DMS114 treated with DMSO at 0.1 percent for 48 hours (cell line): ENCODE measurements around the gene GIMAP2.
"Not testable (repeated sequence)": the region's sequence is repeated elsewhere in the genome, so short reads cannot be mapped to it uniquely, and the experiment has no call there.

Source experiments
- DNase-seq: peaks from one replicate; lab custom pipeline; 2025; ENCODE audit not compliant: unreplicated experiment; lab: John Stamatoyannopoulos, UW

Gene GIMAP2

DNA sequence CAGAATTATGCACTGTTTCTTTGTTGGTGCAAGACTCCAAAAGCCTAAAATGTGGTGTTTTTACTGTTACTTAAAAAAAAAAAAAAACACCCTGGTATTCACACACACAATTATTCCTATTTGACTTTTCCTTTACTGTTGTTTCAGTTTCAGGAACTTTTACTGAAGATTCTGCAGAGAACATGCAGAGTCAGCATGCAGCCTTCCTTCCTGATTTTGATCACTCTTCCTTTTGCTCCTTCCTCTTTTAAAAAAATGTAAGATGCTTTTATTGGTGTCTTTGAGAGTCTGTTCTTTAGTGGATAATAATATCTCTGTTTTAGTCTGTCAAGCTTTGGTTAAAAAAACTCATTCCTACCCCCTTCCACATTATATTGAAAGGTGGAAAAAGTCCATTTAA, 9.2 kb upstream of the GIMAP2 start:
- DNase-seq = not testable (repeated sequence)

DNA sequence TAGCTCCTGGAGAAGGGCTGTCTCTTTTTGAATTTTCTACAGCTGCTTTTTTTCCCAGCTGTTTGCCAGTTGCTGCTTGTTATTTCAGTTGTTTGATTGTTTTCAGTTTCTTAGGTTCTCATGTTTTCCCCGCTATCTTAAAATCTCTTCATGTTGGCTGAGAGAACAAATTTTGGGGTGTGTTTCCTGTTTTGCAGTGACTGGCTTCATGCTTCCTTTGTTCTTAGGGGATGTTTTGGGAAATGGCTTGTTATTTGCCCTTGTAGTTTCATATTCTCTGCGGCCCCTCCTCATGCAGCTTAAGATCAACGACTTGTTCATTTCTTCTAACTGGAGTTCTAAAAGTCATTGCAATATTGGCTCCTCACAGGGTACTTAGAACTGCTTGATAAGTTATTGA, 8.7 kb upstream of the GIMAP2 start:
- DNase-seq = not testable (repeated sequence)

DNA sequence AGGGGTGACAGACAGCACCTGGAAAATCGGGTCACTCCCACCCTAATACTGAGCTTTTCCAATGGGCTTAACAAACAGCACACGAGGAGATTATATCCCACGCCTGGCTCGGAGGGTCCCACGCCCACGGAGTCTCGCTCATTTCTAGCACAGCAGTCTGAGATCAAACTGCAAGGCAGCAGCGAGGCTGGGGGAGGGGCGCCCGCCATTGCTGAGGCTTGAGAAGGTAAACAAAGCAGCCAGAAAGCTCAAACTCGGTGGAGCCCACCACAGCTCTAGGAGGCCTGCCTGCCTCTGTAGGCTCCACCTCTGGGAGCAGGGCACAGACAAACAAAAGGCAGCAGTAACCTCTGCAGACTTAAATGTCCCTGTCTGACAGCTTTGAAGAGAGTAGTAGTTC, 6.9 kb upstream of the GIMAP2 start:
- DNase-seq = not testable (repeated sequence)

DNA sequence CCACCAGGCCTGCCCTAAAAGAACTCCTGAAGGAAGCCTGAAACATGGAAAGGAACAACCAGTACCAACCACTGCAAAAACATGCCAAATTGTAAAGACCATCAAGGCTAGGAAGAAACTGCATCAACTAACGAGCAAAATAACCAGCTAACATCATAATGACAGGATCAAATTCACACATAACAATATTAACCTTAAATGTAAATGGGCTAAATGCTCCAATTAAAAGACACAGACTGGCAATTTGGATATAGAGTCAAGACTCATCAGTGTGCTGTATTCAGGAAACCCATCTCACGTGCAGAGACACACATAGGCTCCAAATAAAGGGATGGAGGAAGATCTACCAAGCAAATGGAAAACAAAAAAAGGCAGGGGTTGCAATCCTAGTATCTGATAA, 5.1 kb upstream of the GIMAP2 start:
- not testable (repeated sequence) for DNase-seq

DNA sequence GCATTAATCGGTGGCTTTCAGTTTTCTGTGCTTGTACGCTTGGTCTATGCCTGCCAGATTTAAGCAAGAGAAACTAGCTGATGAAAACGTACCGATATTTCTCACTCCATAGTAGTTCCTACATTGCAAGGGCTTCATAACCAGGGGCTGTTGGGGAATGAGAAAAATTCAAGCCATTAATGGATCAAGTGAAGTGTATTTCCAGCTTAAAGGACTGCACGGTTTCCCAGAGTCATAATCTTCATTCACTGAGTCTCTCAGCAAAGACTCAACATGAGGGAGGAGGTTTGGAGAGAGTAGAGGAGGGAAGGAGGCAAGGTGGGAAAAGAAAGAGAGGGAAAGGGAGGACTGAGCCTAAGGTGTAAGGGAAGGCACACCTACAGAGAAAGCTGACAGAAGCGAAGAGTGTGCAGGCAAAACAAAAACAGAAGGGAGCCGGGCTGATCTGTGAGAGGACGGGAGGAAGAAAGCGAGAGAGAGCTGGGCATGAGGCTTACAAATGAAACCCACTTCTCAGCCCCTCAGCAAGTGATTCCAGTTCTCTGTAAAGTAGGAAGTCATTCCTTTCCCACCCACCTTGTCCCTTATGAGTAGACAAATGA, 625 bp downstream of the GIMAP2 start:
- DNase-seq = no peak

DNA sequence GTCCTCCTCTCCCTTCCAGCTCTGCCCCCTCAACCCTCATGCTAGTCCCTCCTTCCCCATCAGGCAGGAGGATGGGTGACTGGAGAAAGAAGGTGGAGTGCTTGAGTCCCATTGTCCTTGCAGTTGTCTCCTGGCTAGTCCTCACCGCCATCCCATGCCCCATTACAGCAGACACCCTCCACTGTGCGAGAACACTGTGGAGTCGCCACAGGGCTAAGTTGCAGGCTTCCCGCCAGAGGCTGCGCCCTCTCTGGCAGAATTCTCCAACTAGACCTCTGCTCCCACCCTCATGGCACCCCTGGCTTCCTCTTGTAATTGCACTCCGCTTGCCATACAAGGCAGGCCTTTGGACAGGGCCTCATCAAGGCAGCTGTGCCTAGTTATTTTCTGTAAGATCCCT, 3.1 kb downstream of the GIMAP2 start:
- DNase-seq = no peak

DNA sequence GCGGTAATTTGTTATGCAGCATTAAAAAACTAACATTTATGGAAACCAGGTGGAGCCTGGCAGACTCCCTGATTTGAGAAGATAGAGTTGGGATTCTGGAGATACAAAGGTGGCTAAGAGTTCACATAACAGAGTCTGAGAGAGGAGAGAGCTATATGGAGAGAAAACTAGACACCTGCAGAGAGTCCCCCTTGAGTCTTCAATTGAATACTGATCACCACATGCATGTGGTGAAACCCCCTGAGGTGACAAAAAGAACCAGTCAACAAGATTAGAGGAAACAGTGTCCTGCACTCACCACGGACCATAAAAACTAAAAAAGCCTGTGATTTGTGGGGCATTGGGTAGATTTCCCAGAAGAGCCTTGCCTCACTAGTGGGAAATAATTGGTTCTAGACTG, 10.1 kb downstream of the GIMAP2 start:
- DNase-seq = no peak

DNA sequence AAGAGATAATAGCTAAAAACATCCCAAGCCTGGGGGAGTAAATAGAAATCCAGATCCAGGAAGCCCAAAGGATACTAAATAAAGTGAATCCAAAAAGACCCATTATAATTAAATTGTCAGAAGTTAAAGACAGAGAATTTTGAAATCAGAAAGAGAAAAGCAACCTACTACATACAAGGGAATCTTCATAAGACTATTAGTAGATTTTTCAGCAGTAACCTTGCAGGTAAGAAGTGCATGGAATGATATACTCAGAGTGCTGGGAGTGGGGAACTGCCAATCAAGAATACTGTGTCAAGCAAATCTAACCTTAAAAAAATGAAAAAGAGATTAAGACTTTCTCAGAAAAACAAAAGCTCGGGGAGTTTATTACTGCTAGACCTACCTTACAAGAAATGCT, 17.7 kb downstream of the GIMAP2 start:
- no peak for DNase-seq

DNA sequence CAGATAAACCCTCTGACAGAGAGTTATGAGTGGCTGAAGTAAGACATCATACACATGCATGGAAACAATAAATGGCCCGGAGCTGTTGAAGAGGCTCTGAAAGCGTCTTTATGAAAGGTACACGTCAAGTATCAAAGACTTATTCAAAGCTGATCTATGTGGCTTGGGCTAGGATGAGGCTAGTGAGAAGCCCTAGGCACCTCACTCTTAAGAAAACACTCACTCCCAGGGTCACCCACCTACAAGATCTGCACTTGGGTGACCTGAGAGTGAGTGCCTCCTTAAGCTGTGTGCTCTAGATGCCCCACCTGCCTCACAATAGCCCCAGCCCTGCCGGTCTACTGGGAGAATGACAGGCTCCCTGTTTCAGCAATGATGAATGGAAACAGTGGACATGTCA, 29.8 kb downstream of the GIMAP2 start:
- no peak for DNase-seq

DNA sequence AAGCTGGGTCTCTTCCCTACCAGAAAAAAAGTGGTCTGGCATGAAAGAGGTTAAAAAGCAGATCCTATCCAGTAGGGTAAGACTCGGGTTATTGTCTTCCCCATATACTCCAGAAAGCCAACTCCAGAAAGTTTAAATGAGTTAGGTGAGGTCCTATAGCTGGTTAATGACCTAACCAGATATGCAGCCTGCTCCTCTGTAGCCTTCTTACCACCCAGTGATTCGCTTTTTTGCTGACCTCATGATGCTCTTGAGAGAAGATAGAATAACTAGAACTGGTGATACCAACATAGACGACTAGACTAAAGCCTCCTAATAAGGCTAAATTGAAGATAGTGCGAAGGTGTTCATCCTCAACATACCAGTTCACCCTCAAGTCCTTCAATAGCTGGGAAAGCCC, 30.2 kb downstream of the GIMAP2 start:
- DNase-seq = no peak

DNA sequence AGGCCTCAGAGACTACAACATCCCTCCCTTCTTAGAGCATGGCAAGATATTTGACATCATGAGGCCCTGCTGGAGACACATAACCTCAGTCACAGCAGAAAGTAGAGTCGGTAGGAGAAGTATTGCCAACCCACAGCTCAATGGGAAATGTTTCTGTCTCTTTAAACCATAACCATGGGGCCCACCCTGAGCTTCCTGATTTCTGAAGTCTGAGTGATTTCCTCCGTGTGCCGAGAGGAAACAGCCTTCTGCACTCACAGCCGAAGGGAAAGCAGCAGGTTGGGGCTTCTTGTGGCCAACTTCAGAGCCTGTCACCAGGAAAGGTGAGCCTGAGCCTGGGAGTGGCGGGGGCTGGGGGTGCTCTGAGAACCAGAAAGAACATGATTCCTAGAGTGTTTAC, 30.9 kb downstream of the GIMAP2 start, which contains the start of gene GIMAP1:
Gene GIMAP1 (plus strand): TSS at position 246 of the 400 bp plus-strand sequence. CDS start 2,435 bp downstream, outside the sequence.
- no peak for DNase-seq

DNA sequence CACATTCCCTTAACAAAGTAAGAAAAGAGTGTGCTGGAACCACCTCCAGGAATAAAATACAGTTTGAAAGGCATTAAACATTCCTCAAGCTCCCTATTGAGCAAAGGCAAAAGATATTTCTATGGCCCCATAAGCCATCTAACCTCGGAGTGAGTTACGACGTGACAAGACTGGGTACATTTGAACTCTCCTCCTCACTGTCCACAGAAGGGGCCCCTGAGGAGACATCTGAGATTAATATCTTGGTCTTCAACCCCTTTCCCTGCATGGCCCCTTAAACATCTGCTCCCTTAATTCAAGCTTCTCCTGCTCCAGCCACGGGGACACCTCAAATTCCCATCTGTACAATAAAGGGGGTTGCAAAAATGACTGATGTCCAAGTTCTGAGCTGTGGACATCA, 31.4 kb downstream of the GIMAP2 start:
- DNase-seq = no peak

DNA sequence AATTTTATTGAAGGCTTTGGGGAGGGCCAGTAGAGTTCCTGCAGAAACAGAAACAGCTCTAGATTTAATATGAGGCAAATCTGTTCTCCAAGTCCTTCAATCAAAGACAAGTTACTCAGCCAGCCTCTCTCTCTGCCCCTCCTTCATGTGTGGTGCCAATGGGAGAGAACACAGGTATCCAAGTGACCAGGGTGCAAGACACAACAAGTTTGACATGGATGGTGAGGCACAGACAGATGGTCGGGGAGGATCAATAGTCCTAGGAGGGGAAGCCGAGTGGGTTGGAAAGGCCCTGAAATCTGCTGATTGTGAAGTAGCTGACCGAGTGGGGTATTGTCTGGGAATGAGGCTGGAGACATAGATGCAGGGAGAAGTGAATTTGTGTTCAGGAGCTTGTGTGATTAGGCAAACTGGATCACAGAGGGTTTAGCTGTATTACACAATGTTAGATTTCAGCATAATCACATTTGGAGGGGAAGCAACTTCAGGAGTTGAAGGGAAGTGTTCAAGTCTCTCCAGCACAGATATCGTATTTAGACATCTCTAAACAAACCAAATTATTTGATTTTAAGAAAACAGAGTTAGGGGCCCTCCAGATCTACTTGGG, 32.4 kb downstream of the GIMAP2 start:
- no peak for DNase-seq

DNA sequence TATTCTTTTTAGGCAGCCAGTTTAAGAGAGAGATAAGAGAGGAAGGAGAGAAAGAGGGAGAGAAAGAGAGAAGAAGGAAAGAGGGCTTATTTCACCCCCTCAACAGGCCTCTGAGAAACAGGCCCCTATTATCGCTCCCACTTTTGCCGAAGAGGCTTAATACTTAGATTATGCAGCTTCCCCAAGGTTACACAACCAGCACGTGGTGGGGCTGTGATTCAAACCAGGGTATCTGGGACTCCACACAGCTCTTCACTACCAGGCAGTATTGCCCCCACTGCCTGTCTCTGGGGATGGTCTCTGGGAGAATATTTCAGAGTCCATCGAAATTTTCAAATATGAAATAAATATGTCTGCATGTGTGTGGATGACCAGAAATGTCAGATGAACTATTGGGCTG, 33.9 kb downstream of the GIMAP2 start:
- no peak for DNase-seq

DNA sequence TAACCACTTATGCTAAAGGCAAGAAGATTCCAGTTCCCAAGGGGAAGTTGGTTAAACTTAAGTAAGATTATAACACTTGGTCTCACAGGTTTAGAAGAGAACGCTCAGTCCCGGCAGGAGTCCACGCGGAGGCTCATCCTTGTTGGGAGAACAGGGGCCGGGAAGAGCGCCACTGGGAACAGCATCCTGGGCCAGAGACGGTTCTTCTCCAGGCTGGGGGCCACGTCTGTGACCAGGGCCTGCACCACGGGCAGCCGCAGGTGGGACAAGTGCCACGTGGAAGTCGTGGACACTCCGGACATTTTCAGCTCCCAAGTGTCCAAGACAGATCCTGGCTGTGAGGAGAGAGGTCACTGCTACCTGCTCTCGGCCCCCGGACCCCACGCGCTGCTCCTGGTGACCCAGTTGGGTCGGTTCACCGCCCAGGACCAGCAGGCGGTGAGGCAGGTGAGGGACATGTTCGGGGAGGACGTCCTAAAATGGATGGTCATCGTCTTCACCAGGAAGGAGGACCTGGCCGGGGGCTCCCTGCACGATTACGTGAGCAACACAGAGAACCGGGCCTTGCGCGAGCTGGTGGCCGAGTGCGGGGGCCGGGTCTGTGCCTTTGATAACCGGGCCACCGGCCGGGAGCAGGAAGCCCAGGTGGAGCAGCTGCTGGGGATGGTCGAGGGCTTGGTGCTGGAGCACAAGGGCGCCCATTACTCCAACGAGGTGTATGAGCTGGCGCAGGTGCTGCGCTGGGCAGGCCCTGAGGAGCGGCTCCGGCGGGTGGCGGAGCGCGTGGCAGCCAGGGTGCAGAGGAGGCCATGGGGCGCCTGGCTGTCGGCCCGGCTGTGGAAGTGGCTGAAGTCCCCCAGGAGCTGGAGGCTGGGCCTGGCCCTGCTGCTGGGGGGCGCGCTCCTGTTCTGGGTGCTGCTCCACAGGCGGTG, 34.7 kb downstream of the GIMAP2 start:
- DNase-seq = no peak

DNA sequence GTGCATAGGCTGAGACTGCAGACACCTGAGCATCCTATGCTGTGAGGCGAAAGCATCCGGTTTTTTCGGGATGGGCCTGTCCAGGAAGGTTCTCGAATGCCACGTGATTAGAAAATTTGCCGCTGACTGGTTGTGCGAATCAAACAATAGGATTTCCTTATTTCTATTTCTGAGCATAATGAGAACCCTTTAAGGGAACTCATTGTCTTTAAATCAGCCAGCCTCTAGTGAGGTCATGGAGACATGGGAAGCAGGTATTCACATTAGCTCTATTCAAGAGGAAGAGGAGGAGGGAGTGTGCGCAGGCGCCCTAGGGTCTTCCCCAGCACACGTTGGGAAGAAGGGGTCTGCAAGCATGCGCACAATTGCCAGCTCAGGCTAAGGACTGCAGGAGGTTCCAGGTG, 36.5 kb downstream of the GIMAP2 start:
- no peak for DNase-seq

DNA sequence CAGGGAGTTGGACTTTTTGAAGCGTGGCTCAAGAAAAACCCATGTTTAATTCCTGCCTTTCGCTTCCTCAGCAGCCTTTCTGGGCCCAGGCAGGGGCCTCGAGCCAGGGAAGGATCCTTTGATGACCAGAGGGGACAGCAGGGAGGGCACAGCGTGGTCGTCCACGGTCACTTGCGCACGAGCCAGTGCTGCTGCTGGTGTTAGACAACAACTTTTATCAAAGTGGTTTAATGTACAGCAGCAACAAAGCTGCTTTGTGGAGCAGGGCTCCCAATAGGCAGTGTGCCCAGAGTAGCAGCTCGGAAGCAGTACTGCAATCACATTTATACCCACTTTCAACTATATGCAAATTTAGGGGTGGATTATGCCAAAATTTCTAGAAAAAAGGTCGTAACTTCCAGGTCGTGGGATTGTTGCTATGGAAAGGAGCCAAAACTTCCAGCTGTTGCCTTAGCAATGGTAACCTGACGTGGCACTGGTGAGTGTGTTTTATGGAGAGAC, 37.0 kb downstream of the GIMAP2 start:
- no peak for DNase-seq

DNA sequence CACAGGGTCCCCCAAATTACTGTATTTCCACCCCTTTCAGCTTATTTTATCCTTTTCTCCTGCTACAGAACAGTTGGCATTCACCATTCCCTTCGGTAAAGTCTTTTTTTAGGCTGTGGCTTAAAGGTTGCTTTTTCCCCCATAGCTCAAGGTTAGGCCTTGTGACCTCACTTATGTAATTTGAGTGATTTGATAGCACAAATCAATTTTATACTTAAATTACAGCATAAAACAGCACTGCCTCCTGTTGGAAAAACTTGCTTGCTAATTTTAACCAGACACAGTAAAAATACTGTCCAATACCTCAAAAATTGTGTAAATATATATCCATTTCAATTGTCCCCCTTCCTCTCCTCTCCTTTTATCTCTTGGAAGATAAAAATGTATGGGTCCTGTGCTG, 38.0 kb downstream of the GIMAP2 start:
- no peak for DNase-seq

DNA sequence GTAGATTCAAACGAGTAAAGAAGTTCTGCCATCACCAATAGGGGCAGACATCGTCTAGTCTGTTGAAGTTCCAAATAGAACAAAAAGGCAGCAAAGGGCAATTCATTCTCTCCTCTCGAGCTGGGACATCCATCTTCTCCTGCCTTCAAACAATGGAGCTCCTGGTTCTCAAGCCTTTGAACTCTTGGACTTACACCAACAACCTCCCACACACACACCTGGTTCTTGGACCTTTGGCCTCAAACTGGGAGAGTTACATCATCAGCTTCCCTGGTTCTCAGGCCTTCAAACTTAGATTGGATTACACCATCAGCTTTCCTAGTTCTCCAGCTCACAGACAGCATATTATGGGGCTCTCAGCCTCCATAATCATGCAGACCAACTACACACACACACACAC, 41.9 kb downstream of the GIMAP2 start:
- no peak for DNase-seq

DNA sequence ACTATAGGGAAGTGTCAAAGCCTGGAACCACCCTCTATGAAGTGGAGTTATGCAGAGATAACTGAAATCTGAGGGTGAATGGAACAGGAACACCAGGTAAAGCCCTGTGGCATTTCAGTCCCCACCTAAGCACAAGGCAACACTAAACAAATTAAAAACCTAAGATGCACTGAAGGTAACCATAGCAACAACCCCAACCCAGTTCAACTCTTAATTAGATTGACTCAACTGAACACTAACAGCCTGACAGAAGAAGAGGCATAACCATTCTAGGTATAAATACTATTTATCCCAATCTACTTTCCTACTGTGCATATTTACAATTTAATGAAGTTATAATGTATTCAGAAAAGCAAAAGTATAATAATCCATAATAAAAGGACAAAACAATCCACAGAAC, 42.5 kb downstream of the GIMAP2 start:
- DNase-seq = no peak

DNA sequence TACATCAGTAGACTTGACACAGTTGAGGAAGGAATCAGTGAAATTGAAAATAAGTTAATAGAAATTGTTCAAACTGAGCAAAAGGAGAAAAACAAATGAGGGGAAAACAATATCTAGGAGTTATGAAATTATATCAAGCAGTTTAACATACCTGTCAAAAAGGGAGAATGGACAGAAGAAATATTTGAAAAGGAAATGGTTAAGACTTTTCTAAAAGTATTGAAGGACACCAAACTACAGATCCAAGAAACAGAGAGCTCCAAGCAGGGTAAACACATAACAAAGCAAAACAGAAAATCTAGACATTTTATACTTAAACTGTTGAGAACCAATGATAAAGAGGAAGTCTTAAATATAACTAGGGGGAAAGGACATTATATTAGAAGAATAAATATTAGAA, 43.1 kb downstream of the GIMAP2 start:
- DNase-seq = no peak

DNA sequence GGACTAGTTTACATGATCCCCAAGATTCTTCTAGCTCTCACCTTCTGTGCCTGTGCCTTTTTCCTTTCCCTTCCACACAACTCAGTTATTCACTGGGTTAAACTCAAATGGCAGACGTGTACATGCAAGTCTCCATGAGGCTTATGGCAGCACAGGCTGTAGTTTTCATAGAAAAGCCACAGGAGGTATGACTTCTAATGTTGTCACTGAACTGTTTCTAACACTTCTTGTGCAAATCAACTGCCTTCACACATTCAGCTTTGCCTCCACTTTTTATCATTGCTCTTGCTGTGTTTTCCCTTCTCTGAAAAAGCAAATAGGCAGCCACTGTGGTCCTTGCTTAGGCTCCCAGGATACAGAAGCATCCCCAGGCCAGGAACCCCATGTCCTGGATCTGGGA, 46.4 kb downstream of the GIMAP2 start:
- no peak for DNase-seq
